K562 (cell line): ENCODE results near the gene ITPR3. TPM values are rescaled to one million over a fixed set of nuclear protein-coding genes. Genes with fewer than 3 reads are reported as not detected.
A peak's percentile ranks its signal among the peaks of the same experiment; 100 is the strongest.

Experiments used
- CREM ChIP-seq: IDR thresholded peaks from 2 replicates; pipeline ENCODE4 v1.6.1; 2014; ENCODE audit warnings: antibody characterized with exemption, low read depth
- FOXJ2 ChIP-seq: fragments of 200-800 bp; sonication (Bioruptor generic); IDR thresholded peaks from 2 replicates; pipeline ENCODE4 v1.6.1; 2016; ENCODE audit warnings: missing genetic modification characterization, missing compliant biosample characterization
- MED1 ChIP-seq: sonication (generic); formaldehyde crosslinking; IDR thresholded peaks from 2 replicates; pipeline ENCODE4 v1.8.1; 2023; ENCODE audit warnings: missing genetic modification reagents, borderline replicate concordance
- NFYB ChIP-seq: IDR thresholded peaks from 2 replicates; pipeline ENCODE4 v1.6.1; 2011; ENCODE audit warnings: mild to moderate bottlenecking, moderate library complexity; ENCODE audit not compliant: insufficient read length; ENCODE audit errors: extremely low read depth
- PHF21A ChIP-seq: fragments of 450-650 bp; IDR thresholded peaks from 2 replicates; pipeline ENCODE4 v1.6.1; 2017; ENCODE audit warnings: low read depth, borderline replicate concordance
- POLR2AphosphoS5 ChIP-seq: IDR thresholded peaks from 2 replicates; pipeline ENCODE4 v1.6.1; 2011; ENCODE audit warnings: mild to moderate bottlenecking, low read depth, low read length, moderate library complexity; ENCODE audit not compliant: control insufficient read depth, insufficient read depth
- SP1 ChIP-seq: sonication (generic); formaldehyde crosslinking; IDR thresholded peaks from 2 replicates; pipeline ENCODE4 v1.8.1; 2022; ENCODE audit warnings: mild to moderate bottlenecking, missing genetic modification reagents
- TCF3 ChIP-seq: sonication (generic); formaldehyde crosslinking; IDR thresholded peaks from 2 replicates; pipeline ENCODE4 v1.4.0; 2020; ENCODE audit warnings: mild to moderate bottlenecking, missing genetic modification reagents
- THRAP3 ChIP-seq: fragments of 450-650 bp; IDR thresholded peaks from 2 replicates; pipeline ENCODE4 v1.6.1; 2016; ENCODE audit warnings: mild to moderate bottlenecking, inconsistent platforms, borderline replicate concordance
- ZNF124 ChIP-seq: sonication (generic); formaldehyde crosslinking; IDR thresholded peaks from 2 replicates; pipeline ENCODE4 v1.8.1; 2022; ENCODE audit warnings: missing genetic modification reagents
- ZNF282 ChIP-seq: sonication (generic); formaldehyde crosslinking; IDR thresholded peaks from 2 replicates; pipeline ENCODE4 v1.8.1; 2023; ENCODE audit warnings: missing genetic modification reagents
- ZNF445 ChIP-seq: fragments of 250-450 bp; sonication (Bioruptor Pico); IDR thresholded peaks from 2 replicates; pipeline ENCODE4 v1.4.0; 2020; ENCODE audit warnings: low read depth, mild to moderate bottlenecking, moderate library complexity
- polyA plus RNA-seq, 8 experiments: library from polyadenylated mRNA; depleted of rRNA in 4 of 8; stranded (reverse) in 5 of 8; unstranded in 3 of 8; fragments of >200 nt; fragmentation: Nextera tagmentation in 2 of 8; fragmentation: Illumina TruSeq in 1 of 8; extraction: Ambion mirVana in 2 of 8; extraction: Trizol in 1 of 8; gene quantifications; 2 replicates each; pipeline versions ENCODE4 v1.2.1 to v1.2.3, GENCODE V29; 2011 to 2014; ENCODE audit warnings: inconsistent platforms in 1 of 8, missing spikeins in 1 of 8
- total RNA-seq, 7 experiments: library from RNA; depleted of rRNA in 6 of 7; stranded (reverse); fragments of >200 nt in 6 of 7; fragmentation: Illumina TruSeq in 2 of 7; extraction: Trizol in 2 of 7; gene quantifications; 2 replicates each; pipeline versions ENCODE4 v1.2.1 to v1.2.3, GENCODE V29; 2011 to 2021; ENCODE audit warnings: low replicate concordance in 1 of 7
- TF ChIP-seq, protein P1 (sequence below): sonication (generic); formaldehyde crosslinking; IDR thresholded peaks from 2 replicates; pipeline ENCODE4 v1.8.0; 2022; ENCODE audit warnings: mild to moderate bottlenecking, missing genetic modification reagents, borderline replicate concordance
- TF ChIP-seq, protein P2 (sequence below): IDR thresholded peaks from 2 replicates; pipeline ENCODE4 v1.6.1; 2011; ENCODE audit warnings: borderline replicate concordance, low read depth, mild to moderate bottlenecking, moderate library complexity, low read length; ENCODE audit not compliant: insufficient read depth, poor library complexity, severe bottlenecking
- TF ChIP-seq, protein P3 (sequence below): fragments of 250-450 bp; sonication (Bioruptor Pico); IDR thresholded peaks from 2 replicates; pipeline ENCODE4 v1.4.0; 2020; ENCODE audit warnings: mild to moderate bottlenecking
- TF ChIP-seq, protein P4 (sequence below): fragments of 200-800 bp; sonication (Bioruptor generic); IDR thresholded peaks from 2 replicates; pipeline ENCODE4 v1.6.1; 2017; ENCODE audit warnings: missing genetic modification characterization, missing compliant biosample characterization

Gene ITPR3
- total and polyA plus RNA-seq, 9 of the 15 experiments (the other 6 are each of a cell fraction or from before 2014, with no cell fraction given), result 0.39 to 35.7 (median 13.2) TPM

DNA sequence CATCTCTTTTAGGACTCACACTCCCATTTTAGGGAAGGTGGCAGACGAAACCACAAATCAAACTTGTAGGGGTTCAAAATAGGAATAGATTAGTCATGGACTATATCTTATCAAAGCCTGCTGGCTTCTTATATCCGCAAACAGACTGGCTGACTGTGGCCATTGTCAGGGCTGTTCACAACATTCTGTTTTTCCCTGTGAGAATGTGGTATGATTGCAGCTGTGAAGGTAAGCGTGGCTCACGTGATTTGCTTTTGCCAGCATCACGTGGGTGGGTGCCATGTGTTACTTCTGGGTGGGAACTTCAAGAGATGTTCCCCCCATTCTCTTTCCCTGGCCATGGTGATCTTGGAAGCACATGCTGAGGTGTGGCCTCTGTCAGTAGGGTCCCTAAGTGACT, 119.7 kb downstream of the ITPR3 start (continued):
- TF ChIP-seq, protein P1, sequence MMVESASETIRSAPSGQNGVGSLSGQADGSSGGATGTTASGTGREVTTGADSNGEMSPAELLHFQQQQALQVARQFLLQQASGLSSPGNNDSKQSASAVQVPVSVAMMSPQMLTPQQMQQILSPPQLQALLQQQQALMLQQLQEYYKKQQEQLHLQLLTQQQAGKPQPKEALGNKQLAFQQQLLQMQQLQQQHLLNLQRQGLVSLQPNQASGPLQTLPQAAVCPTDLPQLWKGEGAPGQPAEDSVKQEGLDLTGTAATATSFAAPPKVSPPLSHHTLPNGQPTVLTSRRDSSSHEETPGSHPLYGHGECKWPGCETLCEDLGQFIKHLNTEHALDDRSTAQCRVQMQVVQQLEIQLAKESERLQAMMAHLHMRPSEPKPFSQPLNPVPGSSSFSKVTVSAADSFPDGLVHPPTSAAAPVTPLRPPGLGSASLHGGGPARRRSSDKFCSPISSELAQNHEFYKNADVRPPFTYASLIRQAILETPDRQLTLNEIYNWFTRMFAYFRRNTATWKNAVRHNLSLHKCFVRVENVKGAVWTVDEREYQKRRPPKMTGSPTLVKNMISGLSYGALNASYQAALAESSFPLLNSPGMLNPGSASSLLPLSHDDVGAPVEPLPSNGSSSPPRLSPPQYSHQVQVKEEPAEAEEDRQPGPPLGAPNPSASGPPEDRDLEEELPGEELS (CRISPR knock-in tag), result no peak
- TF ChIP-seq ZNF445 (no peak), NFYB (no peak), PHF21A (no peak), THRAP3 (no peak), ZNF124 (CRISPR knock-in tag) (no peak), SP1 (CRISPR knock-in tag) (no peak), FOXJ2 (no peak), TCF3 (CRISPR knock-in tag) (0 out of 2 replicates have a peak, but pooled peaks have one; percentile 25), ZNF282 (CRISPR knock-in tag) (no peak), MED1 (CRISPR knock-in tag) (no peak), POLR2AphosphoS5 (no peak), CREM (no peak)
- TF ChIP-seq, protein P2, sequence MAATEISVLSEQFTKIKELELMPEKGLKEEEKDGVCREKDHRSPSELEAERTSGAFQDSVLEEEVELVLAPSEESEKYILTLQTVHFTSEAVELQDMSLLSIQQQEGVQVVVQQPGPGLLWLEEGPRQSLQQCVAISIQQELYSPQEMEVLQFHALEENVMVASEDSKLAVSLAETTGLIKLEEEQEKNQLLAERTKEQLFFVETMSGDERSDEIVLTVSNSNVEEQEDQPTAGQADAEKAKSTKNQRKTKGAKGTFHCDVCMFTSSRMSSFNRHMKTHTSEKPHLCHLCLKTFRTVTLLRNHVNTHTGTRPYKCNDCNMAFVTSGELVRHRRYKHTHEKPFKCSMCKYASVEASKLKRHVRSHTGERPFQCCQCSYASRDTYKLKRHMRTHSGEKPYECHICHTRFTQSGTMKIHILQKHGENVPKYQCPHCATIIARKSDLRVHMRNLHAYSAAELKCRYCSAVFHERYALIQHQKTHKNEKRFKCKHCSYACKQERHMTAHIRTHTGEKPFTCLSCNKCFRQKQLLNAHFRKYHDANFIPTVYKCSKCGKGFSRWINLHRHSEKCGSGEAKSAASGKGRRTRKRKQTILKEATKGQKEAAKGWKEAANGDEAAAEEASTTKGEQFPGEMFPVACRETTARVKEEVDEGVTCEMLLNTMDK, result no peak
- TF ChIP-seq, protein P3, sequence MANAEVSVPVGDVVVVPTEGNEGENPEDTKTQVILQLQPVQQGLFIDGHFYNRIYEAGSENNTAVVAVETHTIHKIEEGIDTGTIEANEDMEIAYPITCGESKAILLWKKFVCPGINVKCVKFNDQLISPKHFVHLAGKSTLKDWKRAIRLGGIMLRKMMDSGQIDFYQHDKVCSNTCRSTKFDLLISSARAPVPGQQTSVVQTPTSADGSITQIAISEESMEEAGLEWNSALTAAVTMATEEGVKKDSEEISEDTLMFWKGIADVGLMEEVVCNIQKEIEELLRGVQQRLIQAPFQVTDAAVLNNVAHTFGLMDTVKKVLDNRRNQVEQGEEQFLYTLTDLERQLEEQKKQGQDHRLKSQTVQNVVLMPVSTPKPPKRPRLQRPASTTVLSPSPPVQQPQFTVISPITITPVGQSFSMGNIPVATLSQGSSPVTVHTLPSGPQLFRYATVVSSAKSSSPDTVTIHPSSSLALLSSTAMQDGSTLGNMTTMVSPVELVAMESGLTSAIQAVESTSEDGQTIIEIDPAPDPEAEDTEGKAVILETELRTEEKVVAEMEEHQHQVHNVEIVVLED (CRISPR knock-in tag), result no peak
- TF ChIP-seq, protein P4, sequence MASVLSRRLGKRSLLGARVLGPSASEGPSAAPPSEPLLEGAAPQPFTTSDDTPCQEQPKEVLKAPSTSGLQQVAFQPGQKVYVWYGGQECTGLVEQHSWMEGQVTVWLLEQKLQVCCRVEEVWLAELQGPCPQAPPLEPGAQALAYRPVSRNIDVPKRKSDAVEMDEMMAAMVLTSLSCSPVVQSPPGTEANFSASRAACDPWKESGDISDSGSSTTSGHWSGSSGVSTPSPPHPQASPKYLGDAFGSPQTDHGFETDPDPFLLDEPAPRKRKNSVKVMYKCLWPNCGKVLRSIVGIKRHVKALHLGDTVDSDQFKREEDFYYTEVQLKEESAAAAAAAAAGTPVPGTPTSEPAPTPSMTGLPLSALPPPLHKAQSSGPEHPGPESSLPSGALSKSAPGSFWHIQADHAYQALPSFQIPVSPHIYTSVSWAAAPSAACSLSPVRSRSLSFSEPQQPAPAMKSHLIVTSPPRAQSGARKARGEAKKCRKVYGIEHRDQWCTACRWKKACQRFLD (CRISPR knock-in tag), result no peak
